HepG2 (cell line): ENCODE measurements around the gene BBLN. TPM values are rescaled to one million over a fixed set of nuclear protein-coding genes. Genes with fewer than 3 reads are reported as not detected.

Experiments
- ATAC-seq: fragments of 200-7000 bp; cut with Tn5 transposase; 3 replicates; pipeline ENCODE4 v1.9.1; 2020; ENCODE audit warnings: mild to moderate bottlenecking, moderate library complexity
- BruUV-seq: library from RNA; stranded (reverse); fragments of 400-500 nt; replicated peaks from 2 replicates; lab custom pipeline; 2021; lab: Mats Ljungman, UMichigan
- CTCF ChIA-PET: fragments of 300-600 bp; formaldehyde crosslinking; extraction: SDS; loops from one replicate; lab custom pipeline; 2021; ENCODE audit warnings: low total read pairs, inconsistent platforms, low intra/inter-chr PET ratio; lab: Yijun Ruan, JAX
- POLR2A ChIA-PET: fragments of 350-600 bp; sonication (Branson Sonifier 250); formaldehyde crosslinking; loops from one replicate; lab custom pipeline; 2020; ENCODE audit warnings: antibody characterized with exemption, inconsistent platforms; lab: Yijun Ruan, JAX
- DNase-seq: peaks from one replicate; pipeline ENCODE4 v3.0.0-alpha.2; 2015; ENCODE audit warnings: low spot score
- FAIRE-seq: peaks from 3 replicates; lab custom pipeline; 2011; peaks lifted over from hg19 to GRCh38; lab: Jason Lieb, UNC
- H2AFZ ChIP-seq: one replicate; pipeline ENCODE4 v1.6.1; 2011; ENCODE audit warnings: low read length, inconsistent platforms
- H3K27ac ChIP-seq: fragments of 300-600 bp; 3 replicates; pipeline ENCODE4 v1.8.0; 2011; ENCODE audit warnings: mixed run types, mild to moderate bottlenecking, mixed read lengths, low read length, inconsistent platforms; ENCODE audit not compliant: insufficient read depth; ENCODE audit errors: extremely low read length
- H3K27me3 ChIP-seq, 2 experiments: fragments of 200-600 bp in 1 of 2; 2 replicates in 1 of 2; 3 replicates in 1 of 2; pipeline versions ENCODE4 v1.6.0 to v1.8.0; 2011; ENCODE audit warnings: low read length in 2 of 2, mild to moderate bottlenecking in 2 of 2, moderate library complexity in 2 of 2, inconsistent platforms in 1 of 2; ENCODE audit not compliant: insufficient read depth in 2 of 2, control insufficient read depth in 1 of 2
- H3K36me3 ChIP-seq, 2 experiments: fragments of 200-600 bp in 1 of 2; replicated peaks in 1 of 2; 2 replicates in 1 of 2; 3 replicates in 1 of 2; pipeline versions ENCODE4 v1.5.1 to v1.8.0; 2011; ENCODE audit warnings: low read length in 2 of 2, inconsistent platforms in 1 of 2; ENCODE audit not compliant: insufficient read depth in 2 of 2, control insufficient read depth in 1 of 2
- H3K4me1 ChIP-seq: 2 replicates; pipeline ENCODE4 v1.5.1; 2012; ENCODE audit warnings: low read length, inconsistent platforms; ENCODE audit not compliant: insufficient read depth
- H3K4me2 ChIP-seq: 2 replicates; pipeline ENCODE4 v1.6.0; 2011; ENCODE audit warnings: low read depth, low read length, inconsistent platforms
- H3K4me3 ChIP-seq, 3 experiments: fragments of 200-600 bp in 1 of 3; sonication (generic), shearing (Covaris generic) in 1 of 3; replicated peaks in 1 of 3; 2 replicates each; pipeline ENCODE4 v1.5.1; 2011 to 2016; ENCODE audit warnings: low read length in 3 of 3, inconsistent platforms in 2 of 3, low read depth in 2 of 3, mild to moderate bottlenecking in 2 of 3, control low read depth in 1 of 3, mixed read lengths in 1 of 3; ENCODE audit not compliant: insufficient read depth in 1 of 3
- H3K79me2 ChIP-seq: one replicate; pipeline ENCODE4 v1.6.1; 2011; ENCODE audit warnings: low read length, inconsistent platforms; ENCODE audit not compliant: insufficient read depth
- H3K9ac ChIP-seq: 2 replicates; pipeline ENCODE4 v1.6.0; 2011; ENCODE audit warnings: mild to moderate bottlenecking, low read depth, low read length, inconsistent platforms; ENCODE audit not compliant: insufficient read depth
- H3K9me3 ChIP-seq: 2 replicates; pipeline ENCODE4 v1.5.1; 2012; ENCODE audit warnings: mild to moderate bottlenecking, low read length
- H4K20me1 ChIP-seq: 2 replicates; pipeline ENCODE4 v1.6.0; 2011; ENCODE audit warnings: inconsistent platforms, mild to moderate bottlenecking, low read length, moderate library complexity; ENCODE audit not compliant: insufficient read depth
- AHR ChIP-seq: IDR thresholded peaks from 2 replicates; pipeline ENCODE4 v1.6.1; 2018; ENCODE audit warnings: missing genetic modification reagents, missing compliant biosample characterization
- CREB1 ChIP-seq, 2 experiments: fragments of 450-650 bp in 1 of 2; IDR thresholded peaks; 2 replicates each; pipeline ENCODE4 v1.6.1; 2016 to 2017; ENCODE audit warnings: control low read depth in 1 of 2, mild to moderate bottlenecking in 1 of 2, missing compliant biosample characterization in 1 of 2, missing genetic modification characterization in 1 of 2
- PLRG1 ChIP-seq: fragments of 450-650 bp; conservative IDR thresholded peaks from 2 replicates; pipeline ENCODE4 v1.6.1; 2016
- SALL1 ChIP-seq: sonication (generic); formaldehyde crosslinking; IDR thresholded peaks from 2 replicates; pipeline ENCODE4 v1.8.0; 2022; ENCODE audit warnings: mild to moderate bottlenecking, missing genetic modification reagents
- ZNF317 ChIP-seq: sonication (generic); formaldehyde crosslinking; IDR thresholded peaks from 2 replicates; pipeline ENCODE4 v1.5.0; 2020; ENCODE audit warnings: mild to moderate bottlenecking, missing genetic modification reagents
- ZNF547 ChIP-seq: sonication (generic); formaldehyde crosslinking; IDR thresholded peaks from 2 replicates; pipeline ENCODE4 v1.5.1; 2020; ENCODE audit warnings: mild to moderate bottlenecking, missing genetic modification reagents
- ZNF605 ChIP-seq: sonication (generic); formaldehyde crosslinking; IDR thresholded peaks from 2 replicates; pipeline ENCODE4 v1.8.0; 2022; ENCODE audit warnings: mild to moderate bottlenecking, missing genetic modification reagents
- WGBS: methylation state at CpG from one replicate; pipeline ENCODE4 v1.1.6; 2017; ENCODE audit warnings: low lambda C conversion rate; 5-methylcytosine and 5-hydroxymethylcytosine counted together
- in situ Hi-C: cut with HindIII; loops from 2 replicates; pipeline ENCODE4 v1.10.0; 2017; ENCODE audit warnings: low pct_unique_long_range_greater_than_20kb; ENCODE audit not compliant: extremely low pct_ligation_motif_present
- intact Hi-C: fragments of 100-400 bp; cut with micrococcal nuclease; formaldehyde crosslinking; loops from one replicate; pipeline ENCODE4 v1.10.0; 2022; ENCODE audit not compliant: unreplicated experiment
- polyA plus RNA-seq, 8 experiments: library from polyadenylated mRNA; depleted of rRNA in 3 of 8; stranded (reverse) in 7 of 8; unstranded in 1 of 8; fragments of >200 nt; fragmentation: Illumina TruSeq in 4 of 8; extraction: Trizol in 4 of 8; gene quantifications; 2 replicates each; pipeline versions ENCODE4 v1.2.1 to v1.2.3, GENCODE V29; 2011 to 2016; ENCODE audit warnings: low read depth in 4 of 8, missing spikeins in 1 of 8, mixed read lengths in 1 of 8; ENCODE audit not compliant: insufficient read depth in 1 of 8
- total RNA-seq, 5 experiments: library from RNA; depleted of rRNA; stranded (reverse); fragments of >200 nt; fragmentation: Illumina TruSeq; extraction: Trizol; gene quantifications; 2 replicates each; pipeline ENCODE4 v1.2.3, GENCODE V29; 2016; ENCODE audit warnings: low read depth in 1 of 5

BBLN gene
- total and polyA plus RNA-seq, 2 of the 13 experiments (the other 11 are each of a cell fraction or from before 2014, with no cell fraction given): 27.6 to 33.1 TPM

DNA sequence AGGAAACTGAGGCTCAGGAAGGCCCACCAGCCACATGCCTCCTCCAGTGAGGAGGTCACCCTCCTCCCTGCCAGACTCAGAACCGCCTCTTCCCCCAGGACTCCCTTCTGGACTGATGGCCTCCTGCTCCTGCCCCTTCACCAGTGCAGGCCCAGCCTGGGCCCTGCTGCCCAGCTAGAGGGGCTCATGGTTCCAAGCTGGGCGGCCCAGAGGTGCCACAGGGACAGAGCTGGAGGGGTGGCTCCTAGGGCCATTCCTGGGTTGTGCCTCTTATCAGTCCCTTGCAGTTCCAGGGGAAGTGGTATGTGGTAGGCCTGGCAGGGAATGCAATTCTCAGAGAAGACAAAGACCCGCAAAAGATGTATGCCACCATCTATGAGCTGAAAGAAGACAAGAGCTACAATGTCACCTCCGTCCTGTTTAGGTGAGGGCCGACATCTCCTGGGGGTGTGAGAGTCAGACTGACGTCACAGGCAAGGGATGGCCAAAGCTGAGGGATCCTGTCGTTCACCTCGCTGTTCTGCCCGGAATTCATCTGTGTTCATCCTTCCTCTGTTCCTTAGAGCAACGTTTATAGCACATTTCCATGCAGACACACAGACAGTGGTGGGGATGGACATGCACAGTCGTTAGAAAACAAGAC is 10.0 kb upstream of the BBLN start:
- no peaks in the 10 kb centered on the region for H3K79me2 ChIP-seq
- H3K4me1 ChIP-seq: peaks cover 71% of the 10 kb centered on the region
- no peak; the same call in 2 of the 3 replicates for ATAC-seq
- POLR2A ChIA-PET: interaction anchor here (0.6 to 2.3 kb wide), 5 partner anchors 8 to 22 kb away, joined by 3 to 36 read pairs (median 5); partner anchors contain the start of gene BBLN
- in situ Hi-C loops (no loop called here), intact Hi-C loops (no loop called here)
- H2AFZ ChIP-seq: no peak overlapping the region
- H3K9ac ChIP-seq: no peak overlapping the region
- no peak for DNase-seq
- H3K9me3 ChIP-seq: no peaks in the 10 kb centered on the region
- CTCF ChIA-PET: no interaction called here
- no peaks in the 10 kb centered on the region for H4K20me1 ChIP-seq
- peaks cover 9 to 50% of the 10 kb centered on the region in 2 experiments; a peak in 4 of 5 replicates for H3K27me3 ChIP-seq
- no TSS peak for BruUV-seq
- H3K4me2 ChIP-seq: peak overlapping the region; percentile 71
- 0 out of 2 replicates have a peak, but pooled peaks have one; percentile 39 for TF ChIP-seq ZNF605
- no peak for TF ChIP-seq PLRG1
- 0 out of 2 replicates have a peak, but pooled peaks have one; percentile 9 for TF ChIP-seq AHR
- peak; percentile 86 for TF ChIP-seq CREB1 (IDR thresholded peaks at IDR 0.05)
- no peak for TF ChIP-seq CREB1 (CRISPR knock-in tag; IDR thresholded peaks at IDR 0.05)
- TF ChIP-seq ZNF317: no peak
- TF ChIP-seq SALL1: peak; percentile 12; the same call in 1 of the 2 replicates
- 0 out of 2 replicates have a peak, but pooled peaks have one; percentile 34 for TF ChIP-seq ZNF547 (CRISPR knock-in tag)
- H3K36me3 ChIP-seq: no peaks in the 10 kb centered on the region
- H3K27ac ChIP-seq: no peak overlapping the region
- no peak for FAIRE-seq
- H3K4me3 ChIP-seq: peak overlapping the region in 1 of 3 experiments; percentile 50; a peak in 1 of 6 replicates
- WGBS: 41% methylated on average over 9 of the region's 11 CpGs
